ENCODE data around the gene MYEOV.

The MYEOV gene

DNA sequence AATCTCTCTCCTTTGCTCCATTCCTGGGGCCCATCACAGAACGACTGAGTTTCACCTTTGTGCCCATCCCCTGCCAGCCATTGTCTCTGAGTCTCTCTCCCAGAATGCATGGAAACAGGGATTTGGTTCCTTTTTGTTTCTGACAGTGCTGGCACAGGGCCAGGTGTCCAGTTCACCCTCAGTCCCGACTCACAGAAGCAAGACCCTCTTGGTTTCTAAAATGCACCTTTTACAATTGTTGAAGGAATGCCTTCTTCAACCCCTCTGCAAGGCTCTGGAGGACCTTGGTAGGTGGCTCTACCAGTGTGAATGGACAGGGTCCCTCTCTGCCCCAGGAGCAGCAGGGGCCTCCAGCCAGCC, 5.1 kb upstream of the MYEOV start:
- DNase-seq = no peak

DNA sequence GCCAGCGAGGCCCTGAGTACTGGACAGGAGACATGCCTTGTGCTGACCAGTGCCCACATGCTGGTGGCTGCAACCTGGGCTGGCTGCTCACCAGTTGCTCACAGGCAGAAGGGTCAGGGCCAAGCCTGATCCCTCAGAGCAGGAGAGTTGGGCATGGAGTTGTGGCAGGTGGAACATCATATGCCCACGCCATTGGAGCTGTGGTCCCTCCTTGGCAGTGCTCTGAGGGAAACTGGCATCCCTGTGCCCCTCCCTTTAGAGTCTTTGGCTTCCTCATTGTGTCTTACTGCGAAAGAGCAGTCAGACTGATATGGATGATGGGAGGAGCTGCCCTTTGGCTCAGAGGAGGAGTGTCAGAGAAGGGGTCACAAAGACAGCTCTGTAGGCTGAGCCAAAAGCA, 3.1 kb upstream of the MYEOV start:
- no peak for DNase-seq

DNA sequence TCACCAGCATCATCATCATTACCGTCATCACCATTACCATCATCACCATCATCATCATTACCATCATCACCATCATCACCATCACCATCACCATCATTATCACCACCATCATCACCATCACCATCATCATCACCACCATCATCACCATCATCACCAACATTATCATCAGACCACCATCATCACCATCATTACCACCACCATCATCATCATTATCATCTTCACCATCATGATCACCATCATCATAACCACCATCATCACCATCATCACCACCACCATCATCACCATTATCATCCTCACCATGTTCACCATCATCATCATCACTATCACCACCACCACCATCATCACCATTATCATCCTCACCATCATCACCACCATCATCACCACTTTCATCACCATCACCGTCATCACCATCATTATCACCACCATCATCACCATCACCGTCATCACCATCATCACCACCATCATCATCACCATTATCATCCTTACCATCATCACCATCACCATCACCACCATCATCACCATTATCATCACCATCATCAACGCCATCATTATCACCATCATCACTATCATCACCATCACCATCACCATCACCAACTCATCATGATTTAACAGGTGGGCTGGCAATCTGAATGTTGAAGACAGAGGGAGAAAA, 2.4 kb upstream of the MYEOV start:
- DNase-seq = no peak

DNA sequence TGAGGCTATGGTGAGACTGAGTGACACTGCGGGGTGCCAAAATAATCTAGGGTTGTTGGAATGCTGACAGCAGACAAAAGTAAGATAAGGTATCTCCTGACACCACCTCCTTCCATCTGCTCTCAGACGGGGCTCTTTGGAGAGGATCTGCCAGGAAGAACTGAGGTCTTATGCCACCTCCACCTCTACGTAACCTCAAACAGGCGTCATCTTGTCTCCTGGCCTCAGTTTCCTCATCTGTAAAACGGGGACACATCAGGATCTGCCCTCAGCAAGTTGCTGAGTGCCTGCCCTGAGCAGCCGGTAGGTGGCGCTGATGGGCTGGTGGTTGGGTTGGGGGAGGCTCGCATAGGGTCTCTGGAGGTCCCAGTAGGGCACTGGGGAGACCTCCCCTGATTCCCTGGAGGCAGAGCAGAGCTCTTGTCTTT, 1.7 kb upstream of the MYEOV start:
- no peak for DNase-seq

DNA sequence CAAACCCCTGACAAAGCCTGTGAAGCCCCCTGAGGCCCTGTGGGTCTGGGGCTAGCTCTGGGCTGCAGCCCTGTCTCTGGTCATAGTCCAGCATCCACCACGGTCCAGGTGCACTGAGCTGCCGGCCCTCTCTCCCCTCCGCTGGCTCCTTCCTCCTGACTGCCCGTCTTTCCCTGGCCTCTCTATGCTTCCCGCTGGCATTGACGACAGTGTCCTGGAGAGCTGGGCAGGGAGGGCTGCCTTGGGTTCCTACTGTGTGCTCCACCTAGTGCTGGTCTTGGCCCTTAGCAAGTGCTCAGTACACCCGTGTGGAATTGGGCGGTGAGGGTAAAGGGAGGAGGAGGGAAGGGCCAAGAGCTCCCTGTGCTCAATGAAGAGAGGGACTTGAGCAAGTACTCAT, 868 bp upstream of the MYEOV start:
- DNase-seq = no peak

DNA sequence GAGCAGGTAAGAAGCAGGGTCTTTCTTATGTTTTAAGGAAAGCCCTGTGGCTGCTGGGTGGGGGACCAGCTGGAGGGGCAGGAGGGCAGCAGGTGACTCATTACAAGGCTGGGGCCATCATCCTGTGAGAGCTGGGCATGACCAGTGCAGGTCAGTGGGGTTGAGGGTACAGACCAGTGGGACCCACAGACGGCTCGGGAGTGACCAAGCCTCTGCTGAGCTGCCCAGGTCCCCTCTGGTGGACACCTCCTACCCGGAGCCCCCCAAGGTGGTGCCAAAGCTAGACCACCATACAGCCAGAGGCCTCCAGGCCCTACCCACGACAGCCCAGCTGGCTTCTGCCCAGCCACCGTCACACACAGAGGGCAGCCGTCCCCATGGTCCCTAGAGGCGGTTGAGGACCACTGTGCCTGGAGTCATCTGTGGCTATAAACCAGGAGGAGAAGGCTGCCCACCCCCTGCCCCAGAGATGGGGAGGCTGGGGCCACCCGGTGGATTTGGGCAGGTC, 670 bp downstream of the MYEOV start:
- DNase-seq = no peak

DNA sequence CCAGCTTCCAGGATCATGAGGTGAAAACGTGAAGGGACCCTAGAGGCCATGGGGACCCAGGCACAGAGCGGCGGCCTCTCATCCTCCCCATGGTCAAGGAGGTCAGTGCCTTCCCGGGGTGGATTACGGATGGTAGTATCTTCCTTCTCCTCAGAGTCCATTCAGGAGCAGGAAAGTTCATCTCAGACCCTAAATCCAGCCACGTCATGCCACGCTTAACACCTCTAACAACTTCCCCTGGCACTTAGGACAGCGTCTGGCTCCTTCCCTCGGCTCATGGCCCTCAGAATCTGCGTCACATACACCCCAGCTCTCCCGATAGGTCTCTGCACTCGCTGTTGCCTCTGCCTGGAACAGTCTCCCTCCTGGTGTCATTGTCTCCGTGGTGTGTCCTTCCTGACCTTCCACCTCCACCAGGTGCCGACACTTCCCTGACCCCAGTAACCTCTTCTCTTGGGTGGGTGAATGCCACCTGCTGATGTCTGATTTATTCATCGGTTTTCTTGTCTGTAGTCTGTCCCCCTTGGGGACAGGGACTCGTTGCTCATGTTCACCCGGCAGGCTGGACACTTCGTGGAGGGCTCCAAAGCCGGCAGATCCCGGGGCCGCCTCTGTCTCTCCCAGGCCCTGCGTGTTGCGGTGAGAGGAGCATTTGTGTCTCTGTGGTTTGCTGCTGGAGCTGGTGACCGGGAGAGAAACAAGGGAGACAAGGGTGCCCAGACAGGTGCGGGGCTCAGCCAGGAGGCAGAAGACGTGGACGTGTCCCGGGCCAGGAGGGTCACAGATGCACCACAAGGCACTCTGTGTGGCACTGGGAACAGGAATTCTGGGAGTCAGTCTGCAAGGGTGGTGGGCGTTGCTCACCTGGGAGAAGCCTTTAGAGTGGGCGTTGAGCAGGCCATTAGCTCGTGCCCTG, 1.4 kb downstream of the MYEOV start:
- no peak for DNase-seq

DNA sequence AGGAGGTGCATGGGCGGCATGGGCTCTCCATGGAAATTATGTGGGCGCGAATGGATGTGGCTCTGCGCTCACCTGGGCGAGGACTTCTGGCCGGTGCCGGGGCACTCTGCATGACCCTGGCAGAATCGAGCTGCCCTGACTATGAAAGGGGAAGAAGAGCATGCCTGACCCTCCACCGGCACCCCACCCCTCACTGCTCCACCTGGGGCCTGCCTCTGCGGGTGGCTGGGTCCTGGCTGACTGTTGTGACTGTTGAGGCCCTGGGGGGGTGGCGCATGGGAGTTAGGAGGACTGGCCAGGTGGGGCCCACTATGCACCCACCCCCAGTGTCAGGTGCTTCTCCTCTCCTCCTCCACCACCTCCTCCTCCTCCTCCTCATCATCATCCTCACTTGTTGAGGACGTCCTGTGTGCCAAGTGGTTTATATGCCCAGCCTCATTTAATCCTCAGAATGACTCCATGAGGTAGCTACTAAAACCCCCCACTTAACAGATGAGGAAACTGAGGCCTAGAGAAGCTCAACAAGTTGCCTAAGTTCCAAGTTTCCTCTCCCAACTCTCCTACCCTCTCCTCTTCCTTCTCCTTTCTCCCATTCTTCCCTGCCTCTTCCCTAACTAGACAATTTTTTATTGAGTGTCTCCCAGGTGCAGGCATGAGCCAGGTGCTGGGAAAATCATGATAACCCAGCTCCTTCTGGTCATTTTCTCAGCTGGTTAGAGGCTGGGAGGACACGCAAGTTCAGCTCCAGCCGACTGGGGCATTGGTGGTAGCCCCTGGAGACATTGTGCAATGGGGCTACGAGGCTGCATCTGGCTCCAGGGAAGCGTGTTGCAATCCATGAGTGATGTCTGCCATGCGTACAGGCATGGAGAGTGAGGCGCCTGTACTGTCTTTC, 2.3 kb downstream of the MYEOV start:
- DNase-seq = no peak

DNA sequence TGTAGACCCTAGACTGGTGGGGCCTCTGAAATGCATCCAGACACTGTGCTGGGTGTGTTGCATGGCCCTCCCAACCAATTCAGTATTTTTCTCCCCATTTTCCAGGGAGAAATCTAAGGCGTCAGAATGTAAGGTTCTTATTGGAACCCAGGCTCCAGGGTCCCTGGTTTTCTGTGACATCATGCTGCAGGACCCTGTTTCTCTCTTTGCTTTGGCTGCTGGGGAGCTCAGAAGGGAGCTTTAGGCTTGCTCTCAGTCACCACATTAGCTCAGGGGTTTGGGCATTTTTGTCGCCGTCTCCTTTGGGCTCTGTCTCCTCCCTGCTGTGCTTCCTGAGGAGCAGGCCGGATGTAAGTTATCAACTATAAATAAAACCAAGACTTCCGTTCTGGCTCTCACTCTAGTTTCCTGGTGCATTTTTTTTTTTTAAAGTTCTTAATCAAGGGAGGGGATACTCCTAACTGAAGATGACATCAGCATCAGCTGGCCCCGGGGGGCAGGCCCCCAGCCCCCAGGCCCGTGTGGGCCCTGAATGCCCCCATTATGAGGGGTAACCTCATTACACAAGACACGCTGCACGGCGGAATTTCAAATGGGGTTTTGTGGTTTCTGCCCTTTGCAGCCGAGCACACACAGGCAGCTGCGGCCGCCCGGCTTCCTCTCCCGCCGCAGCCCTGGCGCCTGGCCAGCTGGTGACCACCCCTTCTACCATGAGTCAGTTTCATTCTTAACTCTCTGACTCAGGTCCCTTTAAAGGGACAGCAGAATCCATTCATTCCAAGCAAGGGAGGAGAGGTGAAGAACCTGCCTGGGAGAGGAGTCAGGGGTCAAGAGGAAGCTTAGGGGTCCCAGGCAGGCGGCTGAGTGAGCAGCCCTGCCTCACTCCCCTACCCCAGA, 3.2 kb downstream of the MYEOV start:
- DNase-seq = peak; percentile 70

DNA sequence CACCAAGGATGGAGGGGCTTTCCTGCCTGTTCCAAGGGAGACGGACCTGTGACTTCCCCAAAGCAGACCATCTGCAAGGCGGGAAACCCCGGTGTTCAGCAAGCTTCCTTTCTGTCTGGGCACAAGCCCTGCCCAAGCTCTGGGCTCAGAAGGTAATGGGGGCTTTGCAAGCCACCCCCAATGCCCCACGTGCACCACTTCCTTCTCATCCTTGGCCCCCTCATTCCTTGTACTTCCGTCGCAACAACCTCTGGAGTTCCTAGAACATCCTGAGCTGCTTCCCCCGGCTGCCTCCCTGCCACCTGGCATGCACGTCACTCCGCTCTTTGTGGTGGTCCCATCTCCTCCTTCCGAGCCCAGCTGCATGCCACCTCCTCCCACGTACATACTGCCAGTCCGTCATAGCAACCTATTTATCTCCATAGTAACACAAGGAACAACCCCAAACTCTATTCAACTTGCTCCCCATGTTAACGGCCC, 3.9 kb downstream of the MYEOV start:
- no peak for DNase-seq

DNA sequence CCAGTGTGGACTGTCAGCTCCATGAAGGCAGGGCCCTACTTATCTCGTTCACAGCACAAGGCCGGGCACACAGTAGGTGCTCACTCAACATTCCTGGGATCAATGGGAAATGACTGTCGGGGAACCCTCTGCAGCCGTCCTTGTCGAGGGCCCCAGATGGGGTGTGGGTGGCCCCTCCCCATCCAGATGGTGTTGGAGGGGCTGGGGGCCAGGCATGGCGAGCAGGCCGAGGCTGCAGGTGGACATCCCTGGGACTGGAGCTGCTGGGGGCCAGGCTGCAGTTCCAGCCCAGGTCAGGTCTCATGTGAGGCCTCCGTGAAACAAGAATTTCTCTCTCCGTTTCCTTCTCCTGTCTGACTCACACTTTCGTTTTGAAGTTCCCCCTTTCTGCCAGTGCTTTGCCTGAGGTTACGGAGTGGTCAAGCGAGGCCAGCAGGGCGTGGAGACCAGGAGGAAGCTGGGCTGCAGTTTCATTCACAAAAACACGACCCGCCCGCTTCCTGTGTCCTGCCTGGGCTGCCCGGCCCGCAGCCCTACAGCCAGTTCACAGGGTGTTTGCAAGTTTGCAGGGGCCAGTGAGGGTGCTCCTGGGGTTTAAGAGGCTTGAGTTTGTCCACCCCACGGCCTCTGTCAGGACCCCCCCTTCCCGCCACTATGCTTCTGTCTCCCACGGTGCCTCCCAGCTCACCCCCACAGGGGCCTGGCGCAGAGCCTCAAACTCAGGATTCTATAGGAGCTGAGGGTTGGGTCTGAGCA, 4.5 kb downstream of the MYEOV start:
- DNase-seq = no peak

DNA sequence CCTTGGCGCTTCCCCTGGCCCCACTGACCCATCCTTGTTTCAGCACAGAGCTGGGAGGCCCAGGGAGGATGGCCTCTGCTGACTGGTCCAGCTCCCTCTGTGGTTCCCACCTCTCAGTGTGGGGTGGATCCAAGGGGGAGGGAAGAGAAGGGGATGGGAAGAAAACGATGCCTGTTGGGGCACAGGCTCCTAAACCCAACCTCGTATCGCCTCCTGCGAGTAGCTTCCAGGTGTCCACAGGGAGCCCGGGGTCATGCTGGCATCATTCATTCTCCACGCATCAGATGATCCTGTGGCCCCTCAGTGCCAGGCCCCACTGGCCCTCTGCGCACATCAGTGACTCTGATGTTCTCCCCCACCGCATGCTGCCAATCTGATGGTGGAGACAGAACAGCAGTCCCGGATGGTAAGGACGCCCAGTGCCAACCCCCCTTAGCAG, 5.1 kb downstream of the MYEOV start:
- no peak for DNase-seq

DNA sequence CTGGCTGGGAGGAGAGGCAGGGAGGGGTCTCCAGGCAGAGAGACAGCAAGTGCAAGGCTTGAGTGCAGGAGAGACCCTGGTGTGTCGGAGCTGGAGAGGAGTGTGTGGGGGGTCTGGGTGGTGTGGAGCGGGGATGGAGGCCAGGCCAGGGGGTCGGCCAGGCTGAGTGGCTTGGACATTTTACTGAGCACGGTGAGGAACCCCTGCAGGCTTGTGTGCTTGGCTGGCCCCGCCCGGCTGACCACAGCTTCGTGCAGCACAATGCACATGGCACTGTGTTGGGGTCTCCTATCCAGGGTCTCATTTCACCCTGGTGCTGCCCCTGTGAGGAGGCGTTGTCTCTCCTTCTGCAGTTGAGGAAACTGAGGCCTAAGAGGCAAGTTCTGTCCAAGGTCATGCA, 5.6 kb downstream of the MYEOV start:
- no peak for DNase-seq

DNA sequence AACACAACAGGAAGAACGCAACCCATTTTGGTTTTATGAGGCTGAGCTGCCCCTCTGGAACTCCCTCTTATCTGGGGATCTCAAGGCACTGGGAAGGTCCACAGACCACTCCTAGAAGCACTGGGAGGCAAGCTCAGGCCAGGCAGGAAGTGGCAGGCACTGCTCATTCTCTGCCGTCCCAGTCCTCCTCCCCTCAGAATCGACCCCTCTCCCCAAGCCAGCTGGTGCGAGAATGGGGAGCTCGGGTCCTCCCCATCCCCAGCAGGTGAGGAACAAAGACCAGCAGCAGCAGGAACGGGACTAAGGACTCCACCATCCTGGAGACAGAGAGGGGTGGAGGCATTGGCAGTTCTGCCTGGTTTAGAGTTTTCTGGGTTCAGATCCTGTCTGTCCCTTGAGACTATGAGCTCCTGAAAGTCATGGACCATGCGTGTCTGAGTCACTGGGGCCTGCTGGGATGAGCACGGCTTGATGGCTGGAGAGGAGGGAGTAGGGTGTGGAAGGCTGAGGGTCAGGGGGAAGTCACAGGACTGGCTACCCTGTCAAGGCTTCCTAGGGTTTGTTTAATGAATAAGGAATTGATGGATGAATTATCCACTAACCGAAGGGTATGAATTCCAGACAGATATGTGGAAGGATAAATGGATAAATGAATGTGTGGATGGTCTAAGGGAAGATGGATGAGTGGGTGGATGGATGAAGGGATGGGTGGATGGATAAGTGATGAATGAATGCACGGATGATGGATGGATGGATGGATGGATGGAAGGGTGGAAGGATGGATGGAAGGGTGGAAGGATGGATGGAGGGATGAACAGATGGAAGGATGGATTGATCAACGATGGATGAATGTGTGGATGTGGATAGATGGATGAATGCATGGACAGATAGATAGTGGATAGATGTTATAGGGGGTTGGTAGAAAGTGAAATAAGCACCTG, 6.4 kb downstream of the MYEOV start:
- no peak for DNase-seq

DNA sequence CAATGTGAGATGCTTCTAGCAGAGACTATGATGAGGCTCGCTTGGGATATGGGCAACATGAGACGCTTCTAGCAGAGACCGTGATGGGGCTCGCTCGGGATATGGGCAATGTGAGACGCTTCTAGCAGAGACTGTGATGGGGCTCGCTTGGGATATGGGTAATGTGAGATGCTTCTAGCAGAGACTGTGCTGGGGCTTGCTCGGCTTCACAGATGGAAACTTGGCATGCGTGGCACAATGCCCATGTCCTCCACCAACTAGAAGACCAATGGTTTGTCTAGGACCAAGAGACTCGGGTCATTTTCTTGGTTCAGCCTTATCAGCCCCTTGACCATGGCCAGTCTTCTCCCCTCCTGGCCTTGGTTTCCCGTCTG, 7.1 kb downstream of the MYEOV start:
- DNase-seq = no peak

DNA sequence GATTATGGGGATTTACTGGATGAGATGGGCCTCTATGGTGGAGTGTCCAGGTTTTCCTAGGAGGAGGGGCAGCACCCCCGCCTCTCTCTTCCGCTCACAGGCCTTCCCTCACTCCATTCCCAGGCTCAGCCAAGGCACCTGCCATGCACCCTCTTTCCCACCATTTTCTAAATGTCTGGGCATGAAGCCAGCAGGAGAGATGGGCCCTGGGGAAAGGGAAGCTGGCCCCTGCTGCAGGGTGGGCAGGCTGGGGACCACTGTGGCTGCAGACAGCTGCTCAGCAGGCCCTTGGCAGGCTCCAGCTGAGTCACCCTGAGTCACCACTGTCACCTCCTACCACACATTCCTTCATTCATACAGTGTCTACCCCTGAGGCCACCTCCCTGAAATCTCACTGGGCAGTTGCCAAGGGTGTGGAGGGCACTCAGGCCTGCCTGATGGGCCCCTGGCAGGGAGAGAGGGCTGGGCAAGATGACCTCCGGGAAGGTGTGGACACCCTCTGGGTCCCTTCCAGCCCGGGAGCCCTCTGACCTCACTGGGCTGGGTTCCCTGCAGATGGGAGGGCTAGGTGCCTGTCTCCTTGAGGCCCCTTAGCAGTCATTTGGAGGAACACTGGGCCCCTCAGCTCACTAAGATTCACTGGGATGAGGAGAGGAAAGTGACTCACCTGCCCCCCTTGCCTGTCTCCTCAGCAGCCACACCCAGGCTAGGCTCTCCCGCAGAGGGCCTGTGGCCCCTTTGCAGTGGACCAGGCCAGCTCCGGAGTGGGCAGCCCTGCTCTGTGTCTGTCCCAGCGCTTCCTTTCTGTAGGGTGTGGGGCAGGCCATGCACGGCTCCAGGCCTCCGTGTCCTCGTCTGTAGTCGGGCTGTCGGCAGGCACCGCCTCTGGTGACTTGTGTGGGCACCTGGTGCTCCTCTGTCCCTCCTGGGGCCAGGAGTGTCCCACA, 7.8 kb downstream of the MYEOV start:
- DNase-seq = no peak

DNA sequence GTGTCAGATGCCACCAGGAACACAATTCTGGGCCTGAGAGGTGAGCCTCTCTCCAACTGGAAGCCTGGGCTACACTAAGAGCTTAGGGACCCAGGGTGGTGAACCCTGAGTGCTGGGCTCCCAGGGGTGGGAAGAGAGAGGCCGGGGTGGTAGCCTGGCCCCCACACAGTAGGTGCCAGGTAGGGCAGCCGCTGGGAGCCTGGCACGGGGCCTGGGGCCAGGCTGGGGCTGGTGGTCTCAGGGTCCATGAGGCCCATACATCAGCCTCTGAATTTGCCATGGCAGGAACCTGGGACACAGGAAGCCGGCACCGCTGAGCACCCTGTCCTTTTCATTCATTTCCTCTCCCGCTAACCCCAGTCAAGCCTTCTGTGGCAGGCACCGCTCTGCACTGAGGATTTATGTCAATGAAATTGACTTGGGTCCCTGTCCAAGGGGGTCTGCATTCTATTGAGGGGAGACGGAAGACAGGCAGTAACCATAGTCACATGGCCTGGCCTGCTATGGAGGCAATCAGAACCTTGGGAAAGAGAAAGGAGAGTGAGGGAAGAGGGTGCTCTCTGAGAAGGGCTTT, 8.6 kb downstream of the MYEOV start:
- no peak for DNase-seq

DNA sequence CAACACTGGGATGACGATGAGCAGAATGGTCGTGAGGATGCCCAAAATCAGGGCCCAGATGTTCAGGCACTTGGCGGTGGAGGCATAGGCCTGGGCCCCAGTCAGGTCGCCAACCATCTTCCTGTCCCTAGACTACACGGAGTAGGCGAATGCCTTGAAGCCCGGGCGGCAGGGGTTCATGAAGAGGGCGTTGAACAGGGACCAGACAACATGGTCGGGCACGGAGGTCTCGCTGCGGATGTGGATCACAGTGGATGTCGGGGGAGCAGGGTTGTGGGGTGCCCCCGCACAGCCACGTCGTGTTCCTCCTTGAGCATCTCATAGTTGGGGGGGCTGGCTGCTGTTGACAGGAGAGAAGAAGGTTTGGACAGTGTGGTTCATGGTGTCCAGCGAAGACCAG, 9.5 kb downstream of the MYEOV start:
- DNase-seq = no peak

DNA sequence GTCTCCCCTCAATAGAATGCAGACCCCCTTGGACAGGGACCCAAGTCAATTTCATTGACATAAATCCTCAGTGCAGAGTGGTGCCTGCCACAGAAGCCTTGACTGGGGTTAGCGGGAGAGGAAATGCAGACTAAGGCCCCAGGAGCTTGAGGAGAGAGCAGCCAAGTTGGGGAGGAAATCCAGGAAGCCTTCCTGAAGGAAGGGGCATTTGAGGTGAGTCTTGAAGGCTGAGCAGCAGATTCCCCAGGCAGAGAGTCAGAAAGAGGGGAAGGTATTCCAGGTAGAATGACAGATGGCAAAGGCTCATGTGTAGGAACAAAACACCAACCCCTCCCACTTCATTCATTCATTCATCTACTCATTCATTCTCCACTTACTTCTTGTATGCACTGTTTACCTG, 10.3 kb downstream of the MYEOV start:
- no peak for DNase-seq
